Esophagus squamous epithelium (tissue), 5 donors: Measurements from ENCODE around the gene GTF3C2. TPM values are rescaled to one million over a fixed set of nuclear protein-coding genes. Genes with fewer than 3 reads are reported as not detected.

Experiments
- DNase-seq: peaks from one replicate; lab custom pipeline; 2025; lab: John Stamatoyannopoulos, UW
- H3K27ac ChIP-seq, 4 donors: fragments of 200-600 bp; sonication (generic); one replicate each; pipeline ENCODE4 v1.5.1; 2016 to 2019; ENCODE audit warnings: mild to moderate bottlenecking in 1 of 4
- H3K27me3 ChIP-seq, 4 donors: fragments of 200-600 bp; sonication (generic); 1 replicate in 3 of 4; 2 replicates in 1 of 4; pipeline versions ENCODE4 v1.5.1 to v1.6.0; 2017 to 2021; ENCODE audit warnings: antibody characterized with exemption in 1 of 4
- H3K36me3 ChIP-seq, 3 donors: fragments of 200-600 bp; sonication (generic); one replicate each; pipeline ENCODE4 v1.5.1; 2016 to 2019
- H3K4me1 ChIP-seq, 3 donors: fragments of 200-600 bp; sonication (generic); one replicate each; pipeline ENCODE4 v1.5.1; 2017 to 2019
- H3K4me3 ChIP-seq, 4 donors: fragments of 200-600 bp; sonication (generic); 1 replicate in 3 of 4; 2 replicates in 1 of 4; pipeline ENCODE4 v1.5.1; 2016 to 2019; ENCODE audit warnings: mild to moderate bottlenecking in 2 of 4, moderate library complexity in 1 of 4
- H3K9me3 ChIP-seq, 3 donors: fragments of 200-600 bp; sonication (generic); one replicate each; pipeline ENCODE4 v1.5.1; 2016 to 2019
- POLR2A ChIP-seq, 4 donors: fragments of 450-650 bp; IDR thresholded peaks; one replicate each; pipeline ENCODE4 v1.6.1; 2017; ENCODE audit warnings: antibody characterized with exemption in 4 of 4, mild to moderate bottlenecking in 4 of 4, moderate library complexity in 3 of 4
- WGBS, 2 donors: methylation state at CpG; one replicate each; pipeline ENCODE4 v1.1.5; 2018; 5-methylcytosine and 5-hydroxymethylcytosine counted together
- intact Hi-C: fragments of 100-400 bp; cut with DNase I; formaldehyde crosslinking; loops from one replicate; pipeline ENCODE4 v1.15.0; 2022
- total RNA-seq, 4 donors: library from RNA; depleted of rRNA; stranded (reverse); fragments of >200 nt; gene quantifications; one replicate each; pipeline ENCODE4 v1.1.0, GENCODE V29; 2016
- TF ChIP-seq, protein P1 (sequence below), 6 experiments: fragments of 450-650 bp in 4 of 6; fragments of 200-600 bp in 2 of 6; sonication (generic) in 2 of 6; IDR thresholded peaks; one replicate each; pipeline ENCODE4 v1.5.1; 2016 to 2019; ENCODE audit warnings: antibody characterized with exemption in 6 of 6, mild to moderate bottlenecking in 4 of 6, moderate library complexity in 4 of 6
- donor health status: DM: yes; HTN: yes; CAD: no.

GTF3C2 gene
- total RNA-seq, 4 donors from 2014 or later: 37.2 to 59.7 (median 52.3) TPM

DNA sequence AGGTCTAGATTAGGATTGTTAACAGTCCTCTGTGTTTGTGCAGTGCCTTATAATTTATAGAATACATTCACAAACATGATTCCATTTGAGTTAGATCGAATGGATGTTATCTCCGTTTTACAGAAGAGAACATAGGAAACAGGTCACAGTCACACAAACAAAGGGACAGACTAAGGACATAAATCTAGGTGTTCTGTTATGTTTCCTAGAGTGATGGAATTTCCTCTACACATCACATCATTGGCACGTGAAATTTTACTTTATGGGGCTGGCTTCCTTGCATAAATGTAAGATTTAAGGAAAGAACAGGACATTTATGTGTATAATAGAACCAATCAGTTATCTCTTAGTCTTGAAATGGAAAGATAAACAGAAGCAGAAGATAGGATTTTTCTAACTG lies 68.0 kb downstream of the GTF3C2 start:
- Histone ChIP-seq H3K4me1 (peaks cover 5 to 11% (median 6%) of the 10 kb centered on the region in 3 donors), H3K9me3 (no peaks in the 10 kb centered on the region), H3K27ac (no peak overlapping the region), H3K27me3 (peaks cover 0 to 45% (median 0%) of the 10 kb centered on the region in 4 donors), H3K36me3 (no peaks in the 10 kb centered on the region), H3K4me3 (no peak overlapping the region)
- no peak for TF ChIP-seq POLR2A (IDR thresholded peaks at IDR 0.05)
- TF ChIP-seq, protein P1, sequence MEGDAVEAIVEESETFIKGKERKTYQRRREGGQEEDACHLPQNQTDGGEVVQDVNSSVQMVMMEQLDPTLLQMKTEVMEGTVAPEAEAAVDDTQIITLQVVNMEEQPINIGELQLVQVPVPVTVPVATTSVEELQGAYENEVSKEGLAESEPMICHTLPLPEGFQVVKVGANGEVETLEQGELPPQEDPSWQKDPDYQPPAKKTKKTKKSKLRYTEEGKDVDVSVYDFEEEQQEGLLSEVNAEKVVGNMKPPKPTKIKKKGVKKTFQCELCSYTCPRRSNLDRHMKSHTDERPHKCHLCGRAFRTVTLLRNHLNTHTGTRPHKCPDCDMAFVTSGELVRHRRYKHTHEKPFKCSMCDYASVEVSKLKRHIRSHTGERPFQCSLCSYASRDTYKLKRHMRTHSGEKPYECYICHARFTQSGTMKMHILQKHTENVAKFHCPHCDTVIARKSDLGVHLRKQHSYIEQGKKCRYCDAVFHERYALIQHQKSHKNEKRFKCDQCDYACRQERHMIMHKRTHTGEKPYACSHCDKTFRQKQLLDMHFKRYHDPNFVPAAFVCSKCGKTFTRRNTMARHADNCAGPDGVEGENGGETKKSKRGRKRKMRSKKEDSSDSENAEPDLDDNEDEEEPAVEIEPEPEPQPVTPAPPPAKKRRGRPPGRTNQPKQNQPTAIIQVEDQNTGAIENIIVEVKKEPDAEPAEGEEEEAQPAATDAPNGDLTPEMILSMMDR (IDR thresholded peaks at IDR 0.05): no peak
- intact Hi-C loops: no loop called here
- 35 to 41% methylated on average over 3 of the region's 3 CpGs for WGBS, 2 donors
- no peak for DNase-seq

DNA sequence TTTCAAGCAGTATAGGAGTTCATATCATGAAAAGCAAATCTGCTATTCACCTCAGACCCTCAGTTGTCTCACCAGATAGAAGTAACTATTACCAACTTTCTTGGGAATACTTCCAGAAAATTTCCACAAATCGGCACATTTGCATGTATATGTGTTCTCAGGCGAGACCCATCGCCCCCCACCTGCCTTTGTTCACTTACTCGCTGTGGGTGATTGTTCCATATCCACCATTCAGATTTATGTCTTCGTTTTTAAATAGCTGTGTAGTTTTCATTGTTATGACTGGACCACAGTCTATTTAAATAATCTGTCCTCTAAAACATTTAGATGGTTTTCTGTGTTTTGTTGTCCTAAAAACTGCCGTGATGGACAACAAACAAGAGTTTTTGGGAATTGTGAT lies 71.1 kb downstream of the GTF3C2 start:
- Histone ChIP-seq H3K4me3 (no peak overlapping the region), H3K27ac (no peak overlapping the region), H3K36me3 (no peaks in the 10 kb centered on the region), H3K9me3 (no peaks in the 10 kb centered on the region), H3K27me3 (peaks cover 0 to 65% (median 0%) of the 10 kb centered on the region in 4 donors), H3K4me1 (no peaks in the 10 kb centered on the region)
- TF ChIP-seq, protein P1 (IDR thresholded peaks at IDR 0.05): no peak
- DNase-seq: no peak
- intact Hi-C loops: no loop called here
- 65 to 74% methylated on average over 6 of the region's 6 CpGs for WGBS, 2 donors

DNA sequence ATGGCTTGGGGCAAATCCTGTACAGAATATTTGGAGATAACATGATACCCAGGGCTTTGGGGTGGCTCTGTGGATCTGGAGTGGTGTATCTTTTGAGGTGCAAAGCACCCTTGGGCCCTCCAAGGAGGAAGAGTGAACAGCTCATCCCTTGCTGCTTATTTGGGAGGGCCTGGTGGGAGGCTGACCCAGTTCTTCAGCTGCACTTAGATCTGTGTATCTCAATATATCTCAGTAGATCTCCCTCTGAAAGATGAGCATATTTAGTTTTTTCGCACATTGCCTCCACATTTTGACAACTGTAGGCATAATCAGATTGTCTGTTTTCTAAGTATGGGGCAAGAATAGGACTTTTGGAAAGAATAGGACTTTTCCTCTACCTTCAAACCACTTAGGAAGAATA lies 71.6 kb downstream of the GTF3C2 start:
- no peak for DNase-seq
- intact Hi-C loops: no loop called here
- Histone ChIP-seq H3K4me1 (no peaks in the 10 kb centered on the region), H3K27ac (no peak overlapping the region), H3K36me3 (no peaks in the 10 kb centered on the region), H3K9me3 (no peaks in the 10 kb centered on the region), H3K4me3 (no peak overlapping the region), H3K27me3 (peaks cover 0 to 66% (median 0%) of the 10 kb centered on the region in 4 donors)
- no peak for TF ChIP-seq POLR2A (IDR thresholded peaks at IDR 0.05)
- TF ChIP-seq, protein P1 (IDR thresholded peaks at IDR 0.05): no peak
- 43 to 79% methylated on average over 1 of the region's 1 CpG for WGBS, 2 donors

DNA sequence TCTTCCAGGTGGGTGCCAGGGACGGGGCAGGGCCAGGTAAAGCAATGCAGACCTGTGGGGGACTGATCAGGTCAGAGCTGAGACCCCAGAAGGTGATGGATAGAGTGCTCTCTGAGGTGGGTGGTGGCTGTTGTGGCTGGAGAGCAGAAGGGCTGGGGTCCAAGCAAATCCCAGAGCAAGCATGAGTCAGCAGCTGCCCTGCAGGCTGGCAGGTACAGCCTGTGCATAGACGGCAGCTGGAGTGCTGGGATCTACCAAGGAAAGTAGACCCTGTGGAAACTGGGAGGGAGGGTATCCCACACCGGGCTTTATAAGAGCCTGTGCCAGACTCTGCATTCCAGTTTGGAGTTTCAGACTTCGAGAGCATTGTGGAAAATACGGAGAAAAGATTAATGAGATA lies 73.7 kb downstream of the GTF3C2 start:
- WGBS, 2 donors: 31 to 34% methylated on average over 4 of the region's 5 CpGs
- TF ChIP-seq, protein P1 (IDR thresholded peaks at IDR 0.05): no peak
- no peak for TF ChIP-seq POLR2A (IDR thresholded peaks at IDR 0.05)
- DNase-seq: no peak
- no peaks in the 10 kb centered on the region for H3K9me3 ChIP-seq
- H3K36me3 ChIP-seq: no peaks in the 10 kb centered on the region
- H3K4me1 ChIP-seq: no peaks in the 10 kb centered on the region
- intact Hi-C loops: no loop called here
- H3K27ac ChIP-seq: no peak overlapping the region
- H3K27me3 ChIP-seq: peaks cover 0 to 59% (median 0%) of the 10 kb centered on the region in 4 donors
- H3K4me3 ChIP-seq: no peak overlapping the region

DNA sequence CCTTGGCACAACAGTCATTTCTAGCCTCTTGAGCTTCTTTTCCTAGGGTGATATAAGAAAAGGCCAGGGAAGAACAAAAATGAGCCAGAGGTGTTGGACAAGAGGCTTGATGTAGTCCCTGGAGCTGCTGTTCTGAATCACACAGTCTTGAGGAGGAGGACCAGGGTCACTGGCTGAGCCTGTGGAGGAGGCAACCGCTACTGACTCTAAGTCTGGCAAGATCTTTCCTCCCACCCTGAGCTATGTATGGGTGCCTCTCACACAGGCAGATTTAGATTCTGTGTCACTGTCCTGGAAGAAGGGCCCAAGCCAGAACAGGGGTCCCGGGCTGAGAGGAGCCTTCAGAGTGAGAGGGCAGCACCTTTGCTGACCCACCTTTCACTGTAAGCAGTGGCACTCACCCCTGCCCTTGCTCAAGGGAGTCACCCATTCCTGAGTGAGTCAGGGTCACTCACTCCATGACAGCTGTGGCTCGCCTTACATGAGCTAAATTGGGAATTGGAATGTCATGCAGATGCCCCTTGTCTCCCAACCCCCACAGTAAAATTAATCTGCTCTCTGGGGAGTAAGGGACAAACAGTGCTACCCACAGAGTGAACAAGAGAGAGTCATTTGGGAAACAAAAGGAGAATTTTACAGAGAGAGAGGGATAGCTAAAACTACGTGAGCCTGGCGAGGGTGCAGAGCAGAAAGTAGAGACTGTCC lies 74.6 kb downstream of the GTF3C2 start, which contains the start of gene TRIM54:
TSS of gene TRIM54 (plus strand) at position 575 of the 705 bp plus-strand sequence. CDS start 303 bp downstream, outside the sequence.
- no peaks in the 10 kb centered on the region for H3K4me1 ChIP-seq
- H3K4me3 ChIP-seq: no peak within 1 kb of the TSS
- intact Hi-C loops: no loop called here
- H3K36me3 ChIP-seq: no peaks in the 10 kb centered on the region
- H3K27me3 ChIP-seq: peaks cover 0 to 59% (median 0%) of the 10 kb centered on the region in 4 donors
- no peak for DNase-seq
- H3K27ac ChIP-seq: no peak within 1 kb of the TSS
- H3K9me3 ChIP-seq: no peaks in the 10 kb centered on the region
- 61 to 81% methylated on average over 3 to 5 of the region's 5 CpGs for WGBS, 2 donors
- TF ChIP-seq, protein P1 (IDR thresholded peaks at IDR 0.05): no peak
- no peak for TF ChIP-seq POLR2A (IDR thresholded peaks at IDR 0.05)
